ENCODE measurements around the gene MAP3K5.

The MAP3K5 gene

GRCh38 chr6:136767570-136768309 lies 24.5 kb downstream of the MAP3K5 start:
- Histone ChIP-seq H3K27me3 (ENCODE audit: insufficient read depth, low read length, poor library complexity) (no peaks in the 10 kb centered on the region), H4K8ac (ENCODE audit: low read depth, low read length) (no peak overlapping the region)
- WGBS (ENCODE audit: extremely low coverage, insufficient coverage, low lambda C conversion rate), result no CpG with 5 or more reads among the region's 6 CpGs

GRCh38 chr6:136767103-136767502 lies 25.2 kb downstream of the MAP3K5 start:
- Histone ChIP-seq H3K4me1 (ENCODE audit: control insufficient read depth, low read depth, low read length) (no peaks in the 10 kb centered on the region), H2AK5ac (ENCODE audit: low read length) (no peak overlapping the region), H3K4me2 (ENCODE audit: low read length) (no peak overlapping the region), H3K56ac (ENCODE audit: low read length) (no peak overlapping the region), H3K36me3 (ENCODE audit: control insufficient read depth, insufficient read depth, low read length) (no peaks in the 10 kb centered on the region), H3K27me3 (ENCODE audit: insufficient read depth, low read length, poor library complexity) (no peaks in the 10 kb centered on the region), H4K5ac (ENCODE audit: low read length) (no peak overlapping the region), H3K4me3 (ENCODE audit: low read length) (no peak overlapping the region), H3K79me1 (ENCODE audit: low read length) (no peaks in the 10 kb centered on the region), H4K8ac (ENCODE audit: low read depth, low read length) (no peak overlapping the region), H3K9ac (ENCODE audit: low read length) (no peak overlapping the region), H2BK5ac (ENCODE audit: low read length) (no peak overlapping the region), H3K23ac (ENCODE audit: low read length) (no peak overlapping the region), H2BK15ac (replicated peaks; ENCODE audit: low read depth) (no peak overlapping the region), H2BK120ac (ENCODE audit: low read depth, low read length) (no peak overlapping the region), H3K79me2 (ENCODE audit: control insufficient read depth, insufficient read depth, low read length) (no peaks in the 10 kb centered on the region), H3K18ac (ENCODE audit: low read length) (no peak overlapping the region), H3K27ac (ENCODE audit: low read depth, low read length) (no peak overlapping the region), H3K4ac (ENCODE audit: low read depth, low read length) (no peak overlapping the region)
- no peak for DNase-seq
- WGBS (ENCODE audit: extremely low coverage, insufficient coverage, low lambda C conversion rate), result no CpG with 5 or more reads among the region's 2 CpGs

More at GRCh38 chr6:136767570-136768309, 24.5 kb downstream of the MAP3K5 start:
- Histone ChIP-seq H4K5ac (ENCODE audit: low read length) (no peak overlapping the region), H3K4me2 (ENCODE audit: low read length) (no peak overlapping the region), H3K79me2 (ENCODE audit: control insufficient read depth, insufficient read depth, low read length) (no peaks in the 10 kb centered on the region), H3K79me1 (ENCODE audit: low read length) (no peaks in the 10 kb centered on the region), H2AK5ac (ENCODE audit: low read length) (no peak overlapping the region), H3K9ac (ENCODE audit: low read length) (no peak overlapping the region), H2BK120ac (ENCODE audit: low read depth, low read length) (no peak overlapping the region), H3K36me3 (ENCODE audit: control insufficient read depth, insufficient read depth, low read length) (no peaks in the 10 kb centered on the region), H3K4me3 (ENCODE audit: low read length) (no peak overlapping the region), H3K18ac (ENCODE audit: low read length) (no peak overlapping the region), H3K4me1 (ENCODE audit: control insufficient read depth, low read depth, low read length) (no peaks in the 10 kb centered on the region), H3K56ac (ENCODE audit: low read length) (no peak overlapping the region), H3K27ac (ENCODE audit: low read depth, low read length) (no peak overlapping the region), H2BK15ac (replicated peaks; ENCODE audit: low read depth) (no peak overlapping the region), H3K23ac (ENCODE audit: low read length) (no peak overlapping the region), H3K4ac (ENCODE audit: low read depth, low read length) (no peak overlapping the region), H2BK5ac (ENCODE audit: low read length) (no peak overlapping the region)
- DNase-seq, result no peak

GRCh38 chr6:136766274-136766673 lies 26.0 kb downstream of the MAP3K5 start:
- DNase-seq, result no peak
- H3K9ac ChIP-seq (ENCODE audit: low read length), result no peak overlapping the region
- H3K27ac ChIP-seq (ENCODE audit: low read depth, low read length), result no peak overlapping the region
- no peak overlapping the region for H3K18ac ChIP-seq (ENCODE audit: low read length)
- WGBS (ENCODE audit: extremely low coverage, insufficient coverage, low lambda C conversion rate), result no CpG with 5 or more reads among the region's 3 CpGs
- H2BK120ac ChIP-seq (ENCODE audit: low read depth, low read length), result no peak overlapping the region
- no peaks in the 10 kb centered on the region for H3K79me2 ChIP-seq (ENCODE audit: control insufficient read depth, insufficient read depth, low read length)
- H3K79me1 ChIP-seq (ENCODE audit: low read length), result no peaks in the 10 kb centered on the region
- no peak overlapping the region for H2AK5ac ChIP-seq (ENCODE audit: low read length)
- H3K27me3 ChIP-seq (ENCODE audit: insufficient read depth, low read length, poor library complexity), result no peaks in the 10 kb centered on the region
- no peaks in the 10 kb centered on the region for H3K36me3 ChIP-seq (ENCODE audit: control insufficient read depth, insufficient read depth, low read length)
- no peak overlapping the region for H3K4me3 ChIP-seq (ENCODE audit: low read length)
- H3K4me1 ChIP-seq (ENCODE audit: control insufficient read depth, low read depth, low read length), result no peaks in the 10 kb centered on the region
- no peak overlapping the region for H4K5ac ChIP-seq (ENCODE audit: low read length)
- H2BK5ac ChIP-seq (ENCODE audit: low read length), result no peak overlapping the region
- H4K8ac ChIP-seq (ENCODE audit: low read depth, low read length), result no peak overlapping the region
- no peak overlapping the region for H3K4ac ChIP-seq (ENCODE audit: low read depth, low read length)
- no peak overlapping the region for H3K23ac ChIP-seq (ENCODE audit: low read length)
- no peak overlapping the region for H2BK15ac ChIP-seq (replicated peaks; ENCODE audit: low read depth)
- no peak overlapping the region for H3K4me2 ChIP-seq (ENCODE audit: low read length)
- H3K56ac ChIP-seq (ENCODE audit: low read length), result no peak overlapping the region

- no peak overlapping the region for H3K4me2 ChIP-seq (ENCODE audit: low read length)
- no peak overlapping the region for H2BK15ac ChIP-seq (replicated peaks; ENCODE audit: low read depth)
- H3K79me1 ChIP-seq (ENCODE audit: low read length), result no peaks in the 10 kb centered on the region
- no peak for DNase-seq
- H3K27ac ChIP-seq (ENCODE audit: low read depth, low read length), result no peak overlapping the region
- H2BK5ac ChIP-seq (ENCODE audit: low read length), result no peak overlapping the region
- H3K4me1 ChIP-seq (ENCODE audit: control insufficient read depth, low read depth, low read length), result no peaks in the 10 kb centered on the region
- H2AK5ac ChIP-seq (ENCODE audit: low read length), result no peak overlapping the region
- no peak overlapping the region for H3K18ac ChIP-seq (ENCODE audit: low read length)
- no peak overlapping the region for H3K23ac ChIP-seq (ENCODE audit: low read length)
- H3K56ac ChIP-seq (ENCODE audit: low read length), result no peak overlapping the region
- no peaks in the 10 kb centered on the region for H3K36me3 ChIP-seq (ENCODE audit: control insufficient read depth, insufficient read depth, low read length)
- WGBS (ENCODE audit: extremely low coverage, insufficient coverage, low lambda C conversion rate), result no CpG with 5 or more reads among the region's 3 CpGs
- no peak overlapping the region for H4K5ac ChIP-seq (ENCODE audit: low read length)
- no peak overlapping the region for H3K9ac ChIP-seq (ENCODE audit: low read length)
- no peaks in the 10 kb centered on the region for H3K27me3 ChIP-seq (ENCODE audit: insufficient read depth, low read length, poor library complexity)
- H2BK120ac ChIP-seq (ENCODE audit: low read depth, low read length), result no peak overlapping the region
- H3K4me3 ChIP-seq (ENCODE audit: low read length), result no peak overlapping the region
- no peaks in the 10 kb centered on the region for H3K79me2 ChIP-seq (ENCODE audit: control insufficient read depth, insufficient read depth, low read length)
- no peak overlapping the region for H4K8ac ChIP-seq (ENCODE audit: low read depth, low read length)
- H3K4ac ChIP-seq (ENCODE audit: low read depth, low read length), result no peak overlapping the region
Observed at GRCh38 chr6:136764517-136764993, 27.7 kb downstream of the MAP3K5 start.

GRCh38 chr6:136763716-136764516 lies 28.4 kb downstream of the MAP3K5 start:
- WGBS (ENCODE audit: extremely low coverage, insufficient coverage, low lambda C conversion rate), result no CpG with 5 or more reads among the region's 5 CpGs
- Histone ChIP-seq H3K27me3 (ENCODE audit: insufficient read depth, low read length, poor library complexity) (no peaks in the 10 kb centered on the region), H4K8ac (ENCODE audit: low read depth, low read length) (no peak overlapping the region), H3K9ac (ENCODE audit: low read length) (no peak overlapping the region), H2AK5ac (ENCODE audit: low read length) (no peak overlapping the region), H3K36me3 (ENCODE audit: control insufficient read depth, insufficient read depth, low read length) (no peaks in the 10 kb centered on the region), H3K79me2 (ENCODE audit: control insufficient read depth, insufficient read depth, low read length) (no peaks in the 10 kb centered on the region), H3K4ac (ENCODE audit: low read depth, low read length) (no peak overlapping the region), H3K56ac (ENCODE audit: low read length) (no peak overlapping the region), H2BK120ac (ENCODE audit: low read depth, low read length) (no peak overlapping the region), H3K4me3 (ENCODE audit: low read length) (no peak overlapping the region), H3K4me1 (ENCODE audit: control insufficient read depth, low read depth, low read length) (no peaks in the 10 kb centered on the region), H3K27ac (ENCODE audit: low read depth, low read length) (no peak overlapping the region), H4K5ac (ENCODE audit: low read length) (no peak overlapping the region), H3K23ac (ENCODE audit: low read length) (no peak overlapping the region), H2BK5ac (ENCODE audit: low read length) (no peak overlapping the region), H3K18ac (ENCODE audit: low read length) (no peak overlapping the region), H3K79me1 (ENCODE audit: low read length) (no peaks in the 10 kb centered on the region), H3K4me2 (ENCODE audit: low read length) (no peak overlapping the region), H2BK15ac (replicated peaks; ENCODE audit: low read depth) (no peak overlapping the region)
- DNase-seq, result no peak
